OCI-LY1 (cell line): Measurements from ENCODE around the gene RNF207.

Source experiments
- CTCF ChIP-seq: fragments of 200-600 bp; sonication (generic), shearing (Covaris generic); IDR thresholded peaks from 2 replicates; pipeline ENCODE4 v1.5.1; 2017; ENCODE audit warnings: mild to moderate bottlenecking, antibody characterized with exemption, low read length, moderate library complexity, mixed read lengths
- EZH2 ChIP-seq: fragments of 200-600 bp; sonication (generic), shearing (Covaris generic); IDR thresholded peaks from 2 replicates; pipeline ENCODE4 v1.8.0; 2017; ENCODE audit warnings: borderline replicate concordance, mixed run types, mild to moderate bottlenecking, antibody characterized with exemption, low read length, moderate library complexity, mixed read lengths

- TF ChIP-seq CTCF = no peak
- no peak for TF ChIP-seq EZH2
Measured at GRCh38 chr1:6165441-6165985, 40.4 kb upstream of the RNF207 start.
